Measurements from ENCODE around the gene FETUB. TPM values are rescaled to one million over a fixed set of nuclear protein-coding genes. Genes with fewer than 3 reads are reported as not detected.

The FETUB gene
- total and polyA plus RNA-seq, 2 of the 4 experiments (the other 2 are of a cell fraction): not detected

- no peak overlapping the region for H3K18ac ChIP-seq (ENCODE audit: low read depth, low read length)
- POLR2A ChIA-PET (ENCODE audit: unreplicated experiment): no interaction called here
- in situ Hi-C loops (cut with MboI; ENCODE audit: low sequenced_read_pairs) (no loop called here), intact Hi-C loops (cut with micrococcal nuclease) (loop anchor here (1.0 kb wide), 1 partner anchor 207 kb away; no protein-coding TSS in a partner anchor), dilution Hi-C loops (cut with HindIII; ENCODE audit: low sequenced_read_pairs, unreplicated experiment) (no loop called here)
- H4K91ac ChIP-seq (ENCODE audit: insufficient read depth, low read depth, low read length): no peak overlapping the region
- no peak overlapping the region for H3K56ac ChIP-seq (ENCODE audit: extremely low read depth, insufficient read depth, low read length)
- no peaks in the 10 kb centered on the region for H3K9me1 ChIP-seq (ENCODE audit: insufficient read depth, low read length)
- no peak overlapping the region for H2BK5ac ChIP-seq (ENCODE audit: low read depth, low read length, poor library complexity, severe bottlenecking)
- CTCF ChIA-PET: interaction anchor here (0.6 to 1.7 kb wide), 11 partner anchors 13 to 321 kb away, joined by 3 to 7 read pairs (median 3); no protein-coding TSS in a partner anchor
- DNase-seq (no peak), ATAC-seq (ENCODE audit: low read depth) (no peak)
- no peaks in the 10 kb centered on the region for H3K4me1 ChIP-seq (ENCODE audit: control insufficient read depth, insufficient read depth, low read length)
- H2BK20ac ChIP-seq (ENCODE audit: low read depth, low read length): no peak overlapping the region
- H4K8ac ChIP-seq (ENCODE audit: low read depth in 2 of 2, low read length in 2 of 2): no peak overlapping the region
- no peak overlapping the region for H3K9ac ChIP-seq (ENCODE audit: low read depth, low read length)
- H3K79me1 ChIP-seq (ENCODE audit: low read depth in 1 of 2, low read length in 2 of 2): no peaks in the 10 kb centered on the region
- 80% methylated on average over 4 of the region's 6 CpGs; no CpG with 5 or more reads in 1 of the 2 experiments for WGBS, 2 experiments (ENCODE audit: extremely low coverage in 2 of 2, insufficient read length in 1 of 2)
- peaks cover 18% of the 10 kb centered on the region; the same call in 1 of the 2 replicates for H3K27me3 ChIP-seq (ENCODE audit: control insufficient read depth, insufficient read depth, low read length)
- no peak overlapping the region for H3K27ac ChIP-seq (ENCODE audit: insufficient read depth, low read length)
- no peaks in the 10 kb centered on the region for H4K20me1 ChIP-seq (ENCODE audit: insufficient read depth, low read length)
- no peak overlapping the region for H2AK9ac ChIP-seq (replicated peaks; ENCODE audit: low read depth, low read length, poor library complexity)
- H2BK15ac ChIP-seq (ENCODE audit: low read depth, low read length): no peak overlapping the region
- no TSS peak for BruUV-seq (replicated peaks)
- H2AK5ac ChIP-seq (ENCODE audit: low read depth, low read length): no peak overlapping the region
- H3K4ac ChIP-seq (ENCODE audit: low read depth, low read length): no peak overlapping the region
- no peaks in the 10 kb centered on the region for H3K36me3 ChIP-seq (ENCODE audit: control insufficient read depth, insufficient read depth, low read length)
- H3K9me3 ChIP-seq (ENCODE audit: control insufficient read depth, insufficient read depth, low read length): no peaks in the 10 kb centered on the region
- H3K23ac ChIP-seq (ENCODE audit: low read depth, low read length): no peak overlapping the region
- H3K14ac ChIP-seq (replicated peaks; ENCODE audit: low read depth, low read length): no peak overlapping the region
- no peak overlapping the region for H3K4me3 ChIP-seq (ENCODE audit: insufficient read depth, low read depth, low read length)
- no peak overlapping the region for H2BK120ac ChIP-seq (ENCODE audit: low read depth, low read length)
- no peak overlapping the region for H3K4me2 ChIP-seq (ENCODE audit: low read depth, low read length)
- no peak overlapping the region for H4K5ac ChIP-seq (ENCODE audit: low read depth, low read length)
- H2AFZ ChIP-seq (replicated peaks; ENCODE audit: low read length, poor library complexity): no peak overlapping the region
- TF ChIP-seq MAZ (IDR thresholded peaks at IDR 0.05; ENCODE audit: borderline replicate concordance, low read depth, low read length): no peak
- TF ChIP-seq POLR2A (IDR thresholded peaks at IDR 0.05; ENCODE audit: low read depth, low read length): no peak
- TF ChIP-seq CEBPB (IDR thresholded peaks at IDR 0.05; ENCODE audit: low read depth, low read length): no peak
- no peak for TF ChIP-seq RFX5 (IDR thresholded peaks at IDR 0.05; ENCODE audit: low read depth, low read length)
- no peak for TF ChIP-seq MXI1 (IDR thresholded peaks at IDR 0.05; ENCODE audit: borderline replicate concordance, low read depth, low read length)
- no peak for TF ChIP-seq USF2 (IDR thresholded peaks at IDR 0.05; ENCODE audit: low read depth, low read length)
- no peak for TF ChIP-seq SMC3 (IDR thresholded peaks at IDR 0.05; ENCODE audit: low read depth, low read length)
- no peak for TF ChIP-seq MAFK (IDR thresholded peaks at IDR 0.05; ENCODE audit: low read depth, low read length)
- no peak for TF ChIP-seq CTCF (conservative IDR thresholded peaks at IDR 0.05; ENCODE audit: low read depth, low read length)
- TF ChIP-seq ELK1 (IDR thresholded peaks at IDR 0.05; ENCODE audit: borderline replicate concordance, low read depth, low read length): no peak
Observed at GRCh38 chr3:186614266-186614596, 26.0 kb upstream of the FETUB start.

Measured in IMR-90 (cell line).